Measurements from ENCODE around the gene TRIM8. TPM values are rescaled to one million over a fixed set of nuclear protein-coding genes. Genes with fewer than 3 reads are reported as not detected.

The TRIM8 gene
- total RNA-seq, 1 experiment from 2014 or later: 91.6 TPM

- H3K27me3 ChIP-seq (ENCODE audit: insufficient read depth, low read length): no peaks in the 10 kb centered on the region
- no TSS peak for BruUV-seq (replicated peaks)
- H3K4me2 ChIP-seq (ENCODE audit: low read length): no peak overlapping the region
- DNase-seq (ENCODE audit: low read depth, low spot score): no peak
- RAD21 ChIA-PET (ENCODE audit: low non-redundant PET in 1 of 2, low total read pairs in 2 of 2, uncharacterized antibody in 2 of 2, unreplicated experiment in 2 of 2): no interaction called here
- POLR2A ChIA-PET: interaction anchor here (1.4 kb wide), 1 partner anchor 9 kb away, joined by 6 read pairs; no protein-coding TSS in a partner anchor
- no peak overlapping the region for H2AFZ ChIP-seq (ENCODE audit: low read depth, low read length, poor library complexity, severe bottlenecking)
- H3K9ac ChIP-seq (ENCODE audit: low read length): no peak overlapping the region
- H3K9me3 ChIP-seq (ENCODE audit: control insufficient read depth in 1 of 2, insufficient read depth in 1 of 2, low read depth in 1 of 2, low read length in 2 of 2): no peaks in the 10 kb centered on the region
- H3K27ac ChIP-seq (ENCODE audit: low read depth, low read length): no peak overlapping the region
- CTCF ChIA-PET: no interaction called here
- ATAC-seq: no peak
- H3K4me3 ChIP-seq (replicated peaks in 1 of 2; ENCODE audit: low read depth in 1 of 2, low read length in 2 of 2): no peak overlapping the region
- H4K20me1 ChIP-seq (ENCODE audit: insufficient read depth): no peaks in the 10 kb centered on the region
- TF ChIP-seq REST (IDR thresholded peaks at IDR 0.05; ENCODE audit: low read depth) (no peak), ELF1 (IDR thresholded peaks at IDR 0.05; ENCODE audit: borderline replicate concordance, low read depth) (no peak), RAD21 (IDR thresholded peaks at IDR 0.05; ENCODE audit: low read depth) (no peak), SIN3A (IDR thresholded peaks at IDR 0.05; ENCODE audit: low read depth) (no peak), EZH2phosphoT487 (IDR thresholded peaks at IDR 0.05; ENCODE audit: borderline replicate concordance) (no peak), YY1 (IDR thresholded peaks at IDR 0.05; ENCODE audit: extremely low read depth, insufficient replicate concordance, low read depth, low read length) (no peak), ZNF274 (IDR thresholded peaks at IDR 0.05; ENCODE audit: low read depth, low read length) (no peak), TCF7L2 (IDR thresholded peaks at IDR 0.05; ENCODE audit: borderline replicate concordance, extremely low read depth, insufficient read depth, insufficient read length) (no peak), MAX (IDR thresholded peaks at IDR 0.05) (no peak), EGR1 (IDR thresholded peaks at IDR 0.05; ENCODE audit: low read depth) (no peak), CEBPB (IDR thresholded peaks at IDR 0.05; ENCODE audit: low read depth) (no peak), EZH2 (IDR thresholded peaks at IDR 0.05) (no peak), ZFX (IDR thresholded peaks at IDR 0.05) (no peak), ZBTB33 (IDR thresholded peaks at IDR 0.05; ENCODE audit: extremely low read depth, insufficient replicate concordance, low read length) (no peak), SRF (IDR thresholded peaks at IDR 0.05; ENCODE audit: low read depth) (no peak), POLR2A (IDR thresholded peaks at IDR 0.05; ENCODE audit: borderline replicate concordance, extremely low read depth, insufficient read depth, insufficient read length) (no peak), CBX3 (IDR thresholded peaks at IDR 0.05; ENCODE audit: low read depth) (no peak), SP1 (IDR thresholded peaks at IDR 0.05; ENCODE audit: low read depth) (no peak)
- 0 out of 4 replicates have a peak, but pooled peaks cover 0 to 3% of the 10 kb centered on the region in 2 experiments for H3K36me3 ChIP-seq (ENCODE audit: control insufficient read depth in 1 of 2, insufficient read depth in 2 of 2, low read length in 2 of 2)
- H3K4me1 ChIP-seq (ENCODE audit: control insufficient read depth in 1 of 2, insufficient read depth in 2 of 2, low read length in 2 of 2): no peaks in the 10 kb centered on the region
- intact Hi-C loops (cut with micrococcal nuclease): no loop called here
- no peaks in the 10 kb centered on the region for H3K79me2 ChIP-seq (ENCODE audit: insufficient read depth, low read length)
- H3K9me2 ChIP-seq (ENCODE audit: insufficient read depth): no peaks in the 10 kb centered on the region
These were observed 58.5 kb downstream of the TRIM8 start for GRCh38 chr10:102702742-102703141.
